ENCODE data around the gene ADTRP. TPM values are rescaled to one million over a fixed set of nuclear protein-coding genes. Genes with fewer than 3 reads are reported as not detected.
A peak's percentile ranks its signal among the peaks of the same experiment; 100 is the strongest.

Gene ADTRP
- total RNA-seq, 1 donor from 2014 or later: not detected

DNA sequence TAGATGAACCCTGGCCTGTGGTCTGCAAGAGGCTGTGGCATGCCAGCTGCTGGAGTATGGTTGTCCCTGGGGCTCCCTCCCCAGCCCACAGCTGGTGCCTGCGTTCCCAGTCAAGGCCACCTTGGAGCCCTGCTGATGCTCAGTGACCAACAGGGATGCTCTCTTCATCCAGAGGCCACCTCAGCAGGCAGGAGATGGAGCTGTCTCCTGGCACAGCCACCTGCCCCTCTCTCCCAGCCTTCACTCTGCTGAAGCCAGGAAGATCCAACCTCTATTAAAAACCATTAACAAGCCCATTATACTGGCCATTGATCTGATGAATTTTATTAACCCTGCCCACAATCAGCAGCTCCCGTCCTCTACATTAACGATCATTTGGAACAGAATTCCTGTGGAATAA, 40.4 kb downstream of the ADTRP start:
- no peak for DNase-seq
- ATAC-seq (ENCODE audit: poor library complexity): no peak
- intact Hi-C loops (cut with DNase I): no loop called here

GRCh38 chr6:11736601-11737000, 42.0 kb downstream of the ADTRP start:
- DNase-seq (no peak), ATAC-seq (ENCODE audit: poor library complexity) (no peak)
- intact Hi-C loops (cut with DNase I): no loop called here

DNA sequence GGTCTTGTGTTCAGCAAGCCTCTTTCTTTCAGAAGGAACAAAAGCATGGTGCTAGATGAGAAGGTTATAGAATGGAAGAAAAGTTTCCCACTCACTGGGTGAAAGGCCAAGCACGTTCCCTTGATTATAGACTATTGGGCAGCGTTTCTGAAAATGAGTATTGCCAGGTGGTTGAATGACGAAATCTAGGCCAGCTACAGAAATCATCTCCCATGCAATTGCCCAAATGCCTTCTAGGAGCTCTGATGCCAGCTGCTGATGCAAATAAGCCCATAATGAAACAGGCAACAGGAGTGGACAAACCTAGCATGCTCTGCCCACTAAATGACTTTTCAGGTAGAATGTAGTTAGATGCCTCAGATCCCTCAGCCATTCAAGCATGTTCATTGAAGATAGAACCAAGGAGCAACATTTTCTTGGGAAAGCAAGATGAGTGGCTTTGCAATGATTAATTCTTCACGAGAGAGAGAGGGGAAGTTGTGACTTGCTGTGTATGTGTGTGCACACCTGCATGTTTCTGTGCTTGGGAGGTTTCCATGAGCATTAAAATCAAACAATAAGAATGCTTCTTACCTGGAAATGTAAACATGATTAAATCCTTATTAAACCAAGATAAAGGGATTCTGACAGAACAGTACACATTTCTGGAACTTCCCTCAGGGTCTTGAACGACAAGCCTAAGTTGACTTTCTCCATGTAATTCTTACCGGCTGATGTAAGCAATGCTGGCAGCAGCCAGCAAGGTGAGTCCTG, 43.6 kb downstream of the ADTRP start:
- DNase-seq: no peak
- intact Hi-C loops (cut with DNase I): no loop called here
- ATAC-seq (ENCODE audit: poor library complexity): no peak

DNA sequence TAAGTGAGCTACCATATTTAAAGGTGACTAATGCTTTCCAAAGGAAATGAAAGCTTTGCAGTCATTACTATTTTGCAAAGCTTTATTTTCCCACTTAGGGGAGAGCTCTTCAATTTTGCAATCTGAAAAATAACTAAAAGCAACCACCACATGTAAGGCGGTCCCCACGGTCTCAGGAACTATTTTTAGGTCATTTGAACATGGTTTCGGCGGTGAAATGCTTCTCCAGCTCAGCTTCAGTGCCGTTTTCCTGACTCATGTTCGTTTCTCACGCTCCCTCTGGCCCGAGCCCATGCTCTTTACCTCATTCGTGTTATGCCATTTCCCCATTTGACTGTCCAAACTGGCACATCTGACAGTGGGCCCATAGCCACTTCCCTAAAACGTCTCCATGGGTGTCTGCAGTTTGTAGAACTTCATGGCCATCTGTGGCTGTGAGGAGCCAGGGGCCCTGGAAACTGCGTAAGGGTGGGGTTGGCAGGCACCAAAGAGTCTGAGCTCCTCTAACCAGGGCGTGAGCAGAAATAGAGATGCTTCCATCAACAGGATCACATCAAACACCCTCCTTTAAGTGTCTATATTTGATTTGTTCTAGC, 46.5 kb downstream of the ADTRP start:
- intact Hi-C loops (cut with DNase I): no loop called here
- ATAC-seq (ENCODE audit: poor library complexity): peak; percentile 83
- DNase-seq: peak; percentile 76

- ATAC-seq (ENCODE audit: poor library complexity) (no peak), DNase-seq (no peak)
- intact Hi-C loops (cut with DNase I): no loop called here
Observed at GRCh38 chr6:11731423-11731822, 47.2 kb downstream of the ADTRP start.

GRCh38 chr6:11730641-11731040, 48.0 kb downstream of the ADTRP start:
- DNase-seq (no peak), ATAC-seq (ENCODE audit: poor library complexity) (no peak)
- intact Hi-C loops (cut with DNase I): no loop called here

DNA sequence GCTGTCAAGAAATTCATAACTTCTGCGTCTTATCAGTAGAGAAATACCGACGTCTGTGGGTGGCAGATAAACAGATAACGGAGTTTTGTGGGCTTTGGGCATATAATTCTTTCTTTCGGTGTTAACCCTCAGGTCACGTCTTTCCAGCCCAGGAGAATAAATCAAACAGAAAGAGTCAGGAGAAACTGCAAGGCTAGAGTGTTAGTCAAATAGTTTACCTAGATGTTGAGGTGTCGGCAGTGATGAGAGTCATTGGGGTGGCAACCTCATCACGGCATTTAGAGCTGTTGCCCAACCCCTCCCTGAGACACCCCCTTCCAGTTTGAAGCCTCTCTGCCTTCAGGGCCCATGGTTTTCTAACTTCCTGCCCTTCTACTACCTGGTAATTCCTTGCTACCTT, 49.5 kb downstream of the ADTRP start:
- DNase-seq (no peak), ATAC-seq (ENCODE audit: poor library complexity) (no peak)
- intact Hi-C loops (cut with DNase I): no loop called here

GRCh38 chr6:11727998-11728961, 50.3 kb downstream of the ADTRP start:
- intact Hi-C loops (cut with DNase I): no loop called here
- ATAC-seq (ENCODE audit: poor library complexity) (no peak), DNase-seq (no peak)

DNA sequence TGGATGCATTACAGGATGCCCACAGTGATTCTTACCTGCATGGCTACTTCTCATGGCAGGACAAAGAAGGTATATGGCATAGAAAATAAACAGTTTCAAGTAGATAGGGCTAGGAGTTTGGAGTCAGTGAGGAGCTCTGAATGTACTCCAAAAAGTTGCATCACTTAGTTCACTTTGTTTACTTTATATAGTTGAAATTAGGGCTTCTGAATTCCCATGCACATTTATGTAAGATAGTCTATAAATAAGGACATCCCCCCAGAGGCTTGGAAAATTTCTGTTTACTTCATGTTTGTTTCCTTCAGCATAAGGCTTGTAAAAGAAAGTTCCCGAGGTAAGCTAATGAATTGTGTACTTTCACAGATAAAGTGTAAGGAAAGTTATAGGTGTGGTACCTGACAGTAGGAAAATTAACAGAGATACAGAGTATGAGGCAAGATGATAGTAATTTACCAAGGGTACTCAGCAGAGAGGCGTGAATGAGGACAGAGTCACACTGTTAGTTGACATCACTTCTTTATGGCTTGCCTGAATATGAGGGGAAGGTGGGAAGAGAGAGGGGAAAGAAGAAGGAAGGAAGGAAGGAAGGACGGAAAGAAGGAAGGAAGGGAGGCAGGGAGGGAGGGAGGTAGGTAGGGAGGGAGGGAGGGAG, 51.1 kb downstream of the ADTRP start:
- ATAC-seq (ENCODE audit: poor library complexity): no peak
- intact Hi-C loops (cut with DNase I): no loop called here
- no peak for DNase-seq

DNA sequence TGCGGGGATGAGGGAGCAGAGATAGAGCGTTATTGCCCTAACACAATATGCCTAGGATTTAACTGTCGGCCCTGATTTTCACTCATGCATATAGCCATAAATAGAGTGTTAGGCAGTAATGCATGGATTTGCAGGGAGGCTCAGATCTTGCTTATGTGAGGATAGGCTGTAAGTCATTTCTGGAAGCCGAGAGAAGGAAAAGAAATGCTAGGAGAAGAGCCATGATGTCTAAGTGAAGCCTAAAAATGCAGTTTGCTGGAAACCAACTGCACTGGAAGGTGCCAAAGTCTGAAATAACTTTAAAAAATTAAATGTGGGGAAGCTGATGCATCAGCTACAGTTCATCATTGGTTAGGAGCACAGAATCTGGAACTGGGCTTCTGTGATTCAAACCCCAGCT, 54.3 kb downstream of the ADTRP start:
- intact Hi-C loops (cut with DNase I): no loop called here
- ATAC-seq (ENCODE audit: poor library complexity) (no peak), DNase-seq (no peak)

- no peak for ATAC-seq (ENCODE audit: poor library complexity)
- DNase-seq: no peak
Observed at GRCh38 chr6:11722805-11723631, 55.6 kb downstream of the ADTRP start.

GRCh38 chr6:11722220-11722619, 56.4 kb downstream of the ADTRP start:
- DNase-seq (no peak), ATAC-seq (ENCODE audit: poor library complexity) (no peak)
- intact Hi-C loops (cut with DNase I): no loop called here

More at GRCh38 chr6:11722805-11723631, 55.6 kb downstream of the ADTRP start:
- intact Hi-C loops (cut with DNase I): no loop called here

- DNase-seq: no peak
- no peak for ATAC-seq (ENCODE audit: poor library complexity)
- intact Hi-C loops (cut with DNase I): no loop called here
Observed at GRCh38 chr6:11718463-11718862, 60.1 kb downstream of the ADTRP start.

DNA sequence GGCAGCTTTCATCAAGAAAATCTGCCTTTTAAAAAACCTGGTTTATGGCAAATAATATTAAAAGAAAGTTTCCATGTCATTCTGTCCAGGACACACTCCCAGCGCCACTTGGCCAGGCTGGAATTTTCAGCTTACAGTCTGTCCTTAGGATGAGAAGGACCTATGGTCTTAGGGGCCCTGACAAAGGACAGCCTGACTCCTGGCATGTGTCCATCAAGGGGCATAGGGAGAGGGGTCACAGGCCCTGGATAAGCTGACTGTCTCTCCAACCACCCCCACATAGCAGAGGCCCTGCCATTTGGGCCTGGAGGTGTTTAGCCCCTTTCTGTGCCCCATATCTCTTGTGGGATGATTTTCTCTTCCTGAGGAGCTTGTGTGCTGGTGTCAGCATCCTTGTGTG, 60.6 kb downstream of the ADTRP start:
- ATAC-seq (ENCODE audit: poor library complexity): no peak
- DNase-seq: no peak
- intact Hi-C loops (cut with DNase I): no loop called here

DNA sequence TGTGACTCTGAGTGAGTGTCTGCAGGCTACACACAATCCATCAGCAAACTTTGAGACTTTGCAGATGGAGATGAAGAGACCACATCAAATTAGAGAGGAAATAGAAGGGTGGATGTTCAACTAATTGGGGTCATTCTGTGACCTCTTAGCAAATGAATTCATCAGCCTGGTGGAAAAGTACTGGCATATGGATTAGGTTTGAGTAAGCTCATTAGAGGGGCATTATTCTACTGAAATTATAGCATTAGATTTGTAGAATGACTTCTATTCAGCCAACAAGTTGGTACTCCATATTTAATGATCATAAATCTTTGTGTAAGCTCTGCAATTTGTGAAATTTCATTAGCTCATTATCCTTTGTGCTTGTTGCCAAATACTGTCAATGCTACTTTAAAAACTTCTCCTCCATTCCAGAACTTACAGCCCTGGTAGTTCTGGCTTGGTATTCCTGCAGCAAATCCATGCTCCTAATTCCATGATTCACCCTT, 63.8 kb downstream of the ADTRP start:
- DNase-seq (no peak), ATAC-seq (ENCODE audit: poor library complexity) (no peak)
- intact Hi-C loops (cut with DNase I): no loop called here

DNA sequence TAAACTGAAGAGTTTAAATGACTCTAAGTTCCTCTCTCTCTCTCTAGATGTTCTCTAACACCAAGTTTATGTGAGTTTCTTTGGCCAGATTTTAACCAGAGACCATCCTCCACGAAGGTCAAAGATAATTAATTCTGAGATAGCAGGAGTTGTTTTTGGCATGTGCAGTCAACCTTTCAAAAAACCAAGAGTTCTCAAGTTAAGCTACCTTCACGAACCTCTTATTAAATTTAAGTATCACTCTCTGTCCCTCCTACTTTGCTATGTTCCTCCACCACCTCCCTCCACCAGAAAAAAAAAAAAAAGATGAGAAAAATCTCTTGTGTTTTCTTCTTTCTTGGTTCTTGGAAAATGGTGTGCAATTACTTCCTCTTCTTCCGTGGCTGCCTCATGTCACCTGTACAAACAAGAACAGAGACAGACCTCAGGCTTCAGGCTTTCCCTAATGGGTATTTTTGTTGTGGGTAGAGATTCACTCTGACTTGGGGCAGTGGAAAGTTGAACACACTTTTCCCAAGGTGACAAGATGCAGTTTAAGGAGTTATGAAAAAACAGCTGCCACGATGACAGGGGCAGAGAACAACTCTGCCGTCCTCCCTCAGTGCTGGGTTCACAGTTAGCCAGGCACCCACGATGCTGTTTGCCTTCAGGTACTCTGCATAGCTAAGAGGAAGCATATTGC, 64.3 kb downstream of the ADTRP start:
- intact Hi-C loops (cut with DNase I): no loop called here
- ATAC-seq (ENCODE audit: poor library complexity) (no peak), DNase-seq (no peak)

DNA sequence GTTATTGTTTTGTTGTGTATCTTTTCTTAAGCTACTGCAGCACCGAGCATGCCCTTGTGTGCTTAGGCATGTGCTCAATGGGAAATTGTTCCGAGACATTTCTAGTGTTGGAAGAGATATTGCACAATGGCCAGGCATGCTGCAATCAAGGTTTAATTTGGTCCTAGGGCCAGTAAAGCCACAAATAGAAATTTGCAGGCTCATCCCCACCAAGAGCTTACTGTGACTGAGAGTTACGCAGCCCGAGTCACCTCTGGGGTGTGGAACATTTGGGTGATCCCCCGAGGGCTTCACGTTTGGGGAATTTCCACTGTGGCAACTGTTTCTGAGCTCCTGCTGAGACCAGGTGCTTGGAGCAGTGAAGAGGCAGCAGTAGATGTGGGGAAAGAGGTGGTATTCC, 65.8 kb downstream of the ADTRP start:
- DNase-seq (no peak), ATAC-seq (ENCODE audit: poor library complexity) (peak; percentile 90)
- intact Hi-C loops (cut with DNase I): no loop called here
